GM12878 (cell line): ENCODE results near the gene PRSS33. TPM values are rescaled to one million over a fixed set of nuclear protein-coding genes. Genes with fewer than 3 reads are reported as not detected.

Experiments used
- ASH2L ChIP-seq: fragments of 300-600, 200-600 bp; sonication (generic); IDR thresholded peaks from 2 replicates; pipeline ENCODE4 v1.6.1; 2017; ENCODE audit warnings: low read depth, mild to moderate bottlenecking, borderline replicate concordance
- E2F4 ChIP-seq: IDR thresholded peaks from 2 replicates; pipeline ENCODE4 v1.6.1; 2012; ENCODE audit warnings: low read depth, low read length, improper control_type of control experiment
- E2F8 ChIP-seq: fragments of 450-650 bp; IDR thresholded peaks from 2 replicates; pipeline ENCODE4 v1.6.1; 2018; ENCODE audit warnings: mild to moderate bottlenecking, low read depth, moderate library complexity; ENCODE audit not compliant: partially characterized antibody
- ESRRA ChIP-seq: IDR thresholded peaks from 2 replicates; pipeline ENCODE4 v1.6.1; 2012; ENCODE audit warnings: mild to moderate bottlenecking, low read length, improper control_type of control experiment
- FOXK2 ChIP-seq: fragments of 450-650 bp; IDR thresholded peaks from 2 replicates; pipeline ENCODE4 v1.6.1; 2017; ENCODE audit warnings: mild to moderate bottlenecking, moderate library complexity
- MEF2B ChIP-seq: fragments of 450-650 bp; IDR thresholded peaks from 2 replicates; pipeline ENCODE4 v1.6.1; 2018; ENCODE audit warnings: mild to moderate bottlenecking, moderate library complexity; ENCODE audit not compliant: partially characterized antibody, poor library complexity, severe bottlenecking
- MLLT1 ChIP-seq: fragments of 450-650 bp; IDR thresholded peaks from 2 replicates; pipeline ENCODE4 v1.6.1; 2016; ENCODE audit warnings: mild to moderate bottlenecking
- NFXL1 ChIP-seq: fragments of 450-650 bp; IDR thresholded peaks from 2 replicates; pipeline ENCODE4 v1.6.1; 2017; ENCODE audit warnings: antibody characterized with exemption, mild to moderate bottlenecking, borderline replicate concordance
- NRF1 ChIP-seq: conservative IDR thresholded peaks from 2 replicates; pipeline ENCODE4 v1.6.1; 2011; ENCODE audit warnings: mild to moderate bottlenecking, low read depth, low read length, improper control_type of control experiment
- POLR2AphosphoS5 ChIP-seq: IDR thresholded peaks from 2 replicates; pipeline ENCODE4 v1.6.1; 2011; ENCODE audit warnings: mild to moderate bottlenecking, low read length, inconsistent platforms
- RFX5 ChIP-seq: IDR thresholded peaks from 2 replicates; pipeline ENCODE4 v1.6.1; 2011; ENCODE audit warnings: low read depth, low read length, improper control_type of control experiment
- SKIL ChIP-seq: fragments of 450-650 bp; IDR thresholded peaks from 2 replicates; pipeline ENCODE4 v1.6.1; 2017; ENCODE audit warnings: mild to moderate bottlenecking, low read depth, inconsistent platforms; ENCODE audit not compliant: poor library complexity, severe bottlenecking
- SPI1 ChIP-seq: IDR thresholded peaks from 2 replicates; pipeline ENCODE4 v1.6.1; 2011; ENCODE audit warnings: low read depth, mild to moderate bottlenecking, low read length, moderate library complexity, borderline replicate concordance; ENCODE audit not compliant: insufficient read depth
- SUZ12 ChIP-seq: fragments of 200-600 bp; sonication (generic); IDR thresholded peaks from one replicate; pipeline ENCODE4 v1.6.1; 2018; ENCODE audit warnings: antibody characterized with exemption, mild to moderate bottlenecking; ENCODE audit not compliant: unreplicated experiment
- ZBTB40 ChIP-seq: fragments of 450-650 bp; IDR thresholded peaks from 2 replicates; pipeline ENCODE4 v1.6.1; 2016; ENCODE audit warnings: mild to moderate bottlenecking, moderate library complexity, borderline replicate concordance
- ZNF24 ChIP-seq: fragments of 450-650 bp; IDR thresholded peaks from 2 replicates; pipeline ENCODE4 v1.6.1; 2017; ENCODE audit warnings: antibody characterized with exemption, mild to moderate bottlenecking
- polyA plus RNA-seq, 11 experiments: library from polyadenylated mRNA; depleted of rRNA in 4 of 11; unstranded in 6 of 11; stranded (reverse) in 5 of 11; fragments of >200 nt; fragmentation: Nextera tagmentation in 4 of 11; fragmentation: Illumina TruSeq in 1 of 11; extraction: Ambion mirVana in 4 of 11; extraction: Trizol in 1 of 11; gene quantifications; 1 replicate in 1 of 11; 2 replicates in 10 of 11; pipeline versions ENCODE4 v1.2.1 to v1.2.3, GENCODE V29; 2011 to 2016; ENCODE audit warnings: inconsistent platforms in 2 of 11, missing spikeins in 2 of 11, low read depth in 1 of 11
- total RNA-seq, 4 experiments: library from RNA; depleted of rRNA in 3 of 4; stranded (reverse); fragments of >200 nt in 3 of 4; fragmentation: Illumina TruSeq in 1 of 4; extraction: Trizol in 1 of 4; gene quantifications; 2 replicates each; pipeline versions ENCODE4 v1.2.1 to v1.2.3, GENCODE V29; 2013 to 2021

PRSS33 gene
- total and polyA plus RNA-seq, 10 of the 15 experiments (the other 5 are each of a cell fraction or from before 2014, with no cell fraction given) = not detected

- TF ChIP-seq ZBTB40 (peak; percentile 64; the same call in 1 of the 2 replicates), ZNF24 (peak; percentile 68), MEF2B (peak; percentile 10), POLR2AphosphoS5 (peak; percentile 85), ASH2L (0 out of 2 replicates have a peak, but pooled peaks have one; percentile 40), SKIL (no peak), MLLT1 (no peak), SUZ12 (no peak), ESRRA (no peak), SPI1 (no peak), E2F8 (no peak), E2F4 (0 out of 2 replicates have a peak, but pooled peaks have one; percentile 14), RFX5 (0 out of 2 replicates have a peak, but pooled peaks have one; percentile 33), NFXL1 (0 out of 2 replicates have a peak, but pooled peaks have one; percentile 67), FOXK2 (peak; percentile 28; the same call in 1 of the 2 replicates), NRF1 (peak; percentile 47)
These were observed 35.1 kb downstream of the PRSS33 start, which contains the start of gene SRRM2 (continued) for GRCh38 chr16:2752035-2752849.
